CD4-positive, alpha-beta T cell treated with Interleukin-1 beta for 1 hour (primary cell): ENCODE results near the gene CALCB.

ENCODE experiments used
- DNase-seq, 2 donors: peaks; one replicate each; pipeline ENCODE4 v3.0.0-alpha.2; 2020 to 2022

CALCB gene

GRCh38 chr11:15119352-15119751, 46.0 kb downstream of the CALCB start:
- no peak for DNase-seq

GRCh38 chr11:15119826-15120225, 46.4 kb downstream of the CALCB start:
- no peak for DNase-seq

- DNase-seq: no peak
These were observed 50.5 kb downstream of the CALCB start for GRCh38 chr11:15123849-15124248.

- no peak for DNase-seq
These were observed 51.1 kb downstream of the CALCB start for GRCh38 chr11:15124528-15124927.

- no peak for DNase-seq
These were observed 53.9 kb downstream of the CALCB start for GRCh38 chr11:15127341-15127740.
